Measurements from ENCODE around the gene NYAP1.
A peak's percentile ranks its signal among the peaks of the same experiment; 100 is the strongest.

Gene NYAP1

DNA sequence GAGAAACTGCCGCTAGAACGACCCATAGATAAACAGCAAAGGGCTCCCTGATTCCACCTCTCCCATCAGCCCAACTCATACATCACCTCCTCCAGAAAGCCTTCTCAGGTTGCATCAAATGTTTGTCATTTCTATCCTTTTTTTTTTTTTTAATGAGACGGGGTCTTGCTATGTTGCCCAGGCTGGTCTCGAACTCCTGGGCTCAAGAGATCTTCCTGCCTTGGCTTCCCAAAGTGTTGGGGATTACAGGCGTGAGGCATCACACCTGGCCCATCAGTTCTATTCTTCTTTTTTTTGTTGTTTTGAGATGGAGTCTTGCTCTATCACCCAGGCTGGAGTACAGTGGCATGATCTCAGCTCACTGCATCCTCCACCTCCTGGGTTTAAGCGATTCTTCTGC, 26.7 kb upstream of the NYAP1 start:
- no peak for DNase-seq (ENCODE audit: low spot score)

DNA sequence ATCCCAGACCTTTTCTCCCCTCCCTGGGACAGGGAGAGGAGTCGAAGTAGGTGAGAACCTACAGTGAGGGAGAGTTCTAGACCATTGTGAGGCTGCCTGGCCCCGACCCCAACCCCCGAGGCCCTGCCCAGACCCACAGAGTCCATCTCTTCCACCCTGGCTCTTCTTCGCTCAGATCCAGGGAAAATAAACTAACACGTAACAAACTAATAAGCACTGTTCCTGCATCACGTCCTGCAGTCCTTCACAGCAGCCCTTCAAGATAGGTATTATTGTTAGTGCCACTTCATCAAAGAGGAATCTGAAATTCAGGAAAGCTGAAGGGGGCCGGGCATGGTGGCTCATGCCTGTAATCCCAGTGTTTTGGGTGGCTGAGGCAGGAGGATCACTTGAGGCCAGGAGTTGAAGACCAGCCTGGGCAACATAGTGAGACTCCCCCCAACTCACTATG, 19.5 kb upstream of the NYAP1 start, which contains the start of gene SPACDR:
SPACDR (minus strand) TSS at position 51 of the 451 bp plus-strand sequence. CDS start 235 bp downstream, outside the sequence.
- DNase-seq (ENCODE audit: low spot score): no peak

DNA sequence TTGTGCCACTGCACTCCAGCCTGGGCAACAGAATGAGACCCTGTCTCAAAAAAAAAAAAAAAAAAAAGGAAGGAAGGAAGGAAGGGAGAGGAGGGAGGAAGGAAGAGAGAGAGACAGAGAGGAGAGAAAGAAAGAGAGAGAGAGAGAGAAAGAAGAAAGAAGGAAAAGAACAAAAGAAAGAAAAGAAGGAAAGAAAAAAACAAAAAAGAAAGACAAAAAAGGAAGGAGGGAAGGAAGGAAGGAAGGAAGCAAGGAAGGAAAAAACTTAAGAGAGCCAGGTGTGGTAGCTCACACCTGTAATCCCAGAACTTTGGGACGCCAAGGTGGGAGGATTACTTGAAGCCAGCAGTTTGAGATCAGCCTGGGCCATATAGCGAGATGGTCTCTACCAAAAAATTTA, 18.9 kb upstream of the NYAP1 start:
- no peak for DNase-seq (ENCODE audit: low spot score)

DNA sequence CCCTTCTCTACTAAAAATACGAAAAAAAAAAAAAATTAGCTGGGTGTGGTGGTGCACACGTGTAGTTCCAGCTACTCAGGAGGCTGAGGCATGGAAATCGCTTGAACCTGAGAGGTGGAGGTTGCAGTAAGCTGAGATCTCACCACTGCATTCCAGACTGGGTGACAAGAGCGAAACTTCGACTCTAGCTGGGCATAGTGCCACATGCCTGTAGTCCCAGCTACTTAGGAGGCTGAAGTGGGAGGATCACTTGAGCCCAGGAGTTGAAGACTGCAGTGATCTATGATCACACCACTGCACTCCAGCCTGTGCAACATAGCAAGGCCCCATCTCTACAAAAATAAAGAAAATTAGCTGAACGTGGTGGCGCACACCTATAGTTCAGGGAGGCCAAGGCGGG, 18.4 kb upstream of the NYAP1 start:
- no peak for DNase-seq (ENCODE audit: low spot score)

DNA sequence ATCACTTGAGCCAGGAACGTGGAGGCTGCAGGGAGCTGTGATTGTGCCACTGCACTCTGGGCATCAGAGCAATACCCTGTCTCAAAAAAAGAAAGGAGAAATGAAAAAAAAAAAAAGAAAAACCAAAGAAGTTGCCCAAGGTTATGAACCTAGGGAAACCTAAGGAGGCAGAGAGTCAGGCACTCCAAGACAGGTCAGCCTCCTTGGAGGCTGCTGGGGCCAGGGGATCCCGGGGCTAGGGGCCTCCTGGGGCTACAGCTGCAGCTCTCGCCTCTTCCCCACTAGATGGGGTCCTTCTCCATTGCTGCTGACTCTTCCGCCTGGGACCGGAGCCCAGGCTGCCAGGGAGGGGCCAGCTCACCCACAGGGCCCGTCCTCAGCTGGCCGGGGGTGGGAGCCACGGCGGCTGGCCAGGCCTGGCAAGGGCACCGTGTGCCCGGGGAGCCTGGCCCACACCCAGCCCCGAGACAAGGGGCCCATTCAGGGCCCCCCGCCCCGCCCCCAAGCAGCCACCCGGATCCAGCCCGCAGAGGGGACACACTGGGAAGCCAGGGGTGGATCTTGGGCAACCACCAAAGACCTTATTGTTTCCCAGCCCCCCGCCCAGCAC, 17.9 kb upstream of the NYAP1 start:
- peak; percentile 93 for DNase-seq (ENCODE audit: low spot score)

DNA sequence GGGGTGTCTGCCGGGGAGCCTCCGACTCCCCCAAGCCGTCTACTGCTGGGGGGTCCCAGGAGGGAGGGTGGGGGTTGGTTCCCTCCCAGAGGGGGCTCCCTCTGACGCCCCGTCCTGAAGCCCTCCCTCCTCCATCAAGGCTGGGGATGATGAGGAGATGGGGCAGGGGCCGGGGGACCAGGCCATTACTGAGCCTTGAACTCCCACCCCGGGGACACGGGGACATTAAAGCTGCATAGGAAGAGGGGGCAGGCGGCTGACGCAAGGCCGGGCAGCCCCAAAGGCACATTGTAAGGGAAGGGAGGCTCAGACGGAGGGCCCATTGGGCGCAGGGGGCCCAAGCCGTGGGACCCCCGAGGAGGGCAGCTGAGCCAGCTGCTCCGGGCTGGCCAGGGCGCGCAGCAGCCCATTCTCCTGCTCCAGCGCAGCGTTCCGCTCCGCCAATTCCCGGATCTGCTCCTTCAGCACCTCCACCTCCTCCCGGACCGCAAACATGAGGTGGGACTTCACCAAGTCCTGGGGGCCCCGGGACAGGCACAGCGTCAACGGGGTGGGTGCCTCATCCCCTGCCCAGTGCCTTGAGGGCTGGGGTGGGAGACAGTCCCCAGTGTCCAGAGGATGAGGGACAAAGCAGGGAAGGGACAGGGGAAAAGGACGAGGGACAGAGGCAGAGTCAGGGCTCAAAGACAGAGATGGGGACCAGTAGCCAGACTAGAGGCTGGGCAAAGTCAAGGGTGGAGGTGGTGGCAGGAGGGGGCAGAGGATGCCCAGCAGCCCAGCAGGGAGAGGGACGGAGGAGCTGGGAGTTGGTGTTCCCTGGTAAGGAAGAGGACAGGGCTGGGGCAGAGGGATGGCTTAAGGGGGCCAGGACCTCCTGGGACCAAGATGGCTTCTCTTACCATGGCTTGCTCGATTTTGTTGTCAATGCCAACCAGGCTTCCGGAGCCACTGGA, 16.8 kb upstream of the NYAP1 start:
- DNase-seq (ENCODE audit: low spot score): no peak

DNA sequence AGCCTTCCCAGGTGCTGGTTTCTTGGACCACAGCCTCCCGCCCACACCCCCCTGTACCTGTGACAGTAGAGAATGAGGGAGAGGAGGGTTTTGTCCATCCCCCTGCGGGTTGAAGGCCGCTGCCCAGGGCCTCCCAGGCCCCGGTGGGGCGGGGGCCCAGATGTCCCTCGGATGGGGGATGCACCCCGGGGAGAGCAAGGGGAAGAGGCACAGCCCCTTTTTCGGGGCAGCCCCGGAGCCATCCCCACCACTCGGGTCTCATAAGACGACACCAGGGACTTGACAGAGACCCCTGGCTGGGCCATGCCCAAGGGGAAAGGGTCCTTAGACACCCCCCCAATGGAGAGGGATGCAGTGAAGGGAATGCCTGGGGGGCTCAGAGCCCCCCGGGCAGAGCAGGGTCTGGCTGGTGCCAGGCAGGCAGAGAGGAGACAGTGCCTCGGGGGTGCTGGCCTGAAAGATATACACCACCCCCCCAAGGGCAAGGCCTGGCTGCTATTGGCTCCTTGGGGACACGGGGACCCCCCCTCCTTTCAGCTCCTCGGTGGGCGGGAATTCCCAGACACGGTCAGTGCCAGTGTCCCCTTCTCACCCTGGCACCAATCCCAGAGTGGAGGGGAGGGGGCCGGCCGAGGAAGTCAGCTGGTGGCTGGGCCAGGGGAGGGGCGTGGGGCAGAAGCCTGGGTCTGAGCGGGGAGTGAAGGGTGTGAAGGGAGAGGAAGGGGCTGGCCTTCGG, 15.9 kb upstream of the NYAP1 start:
- no peak for DNase-seq (ENCODE audit: low spot score)

DNA sequence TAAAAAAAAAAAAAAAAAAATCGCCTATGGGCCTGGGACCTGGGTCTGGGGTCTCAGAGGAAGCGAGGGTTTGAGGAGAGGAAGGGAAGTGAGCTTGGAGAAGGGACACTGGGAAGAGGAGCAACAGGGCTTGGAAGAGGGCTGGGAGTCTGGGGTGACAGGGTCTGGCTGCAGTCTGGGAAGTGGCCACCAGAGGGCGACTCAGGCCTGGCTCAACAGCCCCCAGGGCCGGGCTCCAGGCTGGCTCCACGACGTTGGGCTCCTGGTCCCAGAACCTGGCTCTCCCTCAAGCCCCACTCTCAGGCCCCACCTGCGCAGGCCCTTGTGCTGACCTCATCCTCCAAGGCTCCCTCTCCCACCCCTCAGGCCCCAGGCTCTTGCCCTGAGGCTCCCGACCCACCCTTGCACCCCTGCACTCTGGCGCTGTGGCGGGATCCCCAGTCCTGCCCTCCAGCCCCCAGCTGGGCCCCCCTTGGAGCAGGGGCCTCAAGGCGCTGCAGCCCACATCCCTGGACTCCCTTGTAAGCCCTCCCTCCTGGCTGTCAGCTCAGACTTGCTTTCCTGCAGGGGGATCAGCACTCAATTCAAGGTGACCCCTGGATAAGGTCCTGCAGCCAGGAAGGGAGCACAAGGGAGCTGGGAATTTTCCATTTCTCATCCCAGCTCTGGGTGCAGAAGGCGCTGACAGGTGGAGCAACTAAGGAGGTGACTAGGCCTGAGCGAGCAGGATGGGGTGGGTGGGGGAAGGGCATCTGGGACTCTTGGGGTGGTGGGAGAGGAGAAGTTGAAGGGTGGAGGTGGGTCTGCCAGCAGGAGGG, 14.3 kb upstream of the NYAP1 start:
- peak; percentile 94 for DNase-seq (ENCODE audit: low spot score)

DNA sequence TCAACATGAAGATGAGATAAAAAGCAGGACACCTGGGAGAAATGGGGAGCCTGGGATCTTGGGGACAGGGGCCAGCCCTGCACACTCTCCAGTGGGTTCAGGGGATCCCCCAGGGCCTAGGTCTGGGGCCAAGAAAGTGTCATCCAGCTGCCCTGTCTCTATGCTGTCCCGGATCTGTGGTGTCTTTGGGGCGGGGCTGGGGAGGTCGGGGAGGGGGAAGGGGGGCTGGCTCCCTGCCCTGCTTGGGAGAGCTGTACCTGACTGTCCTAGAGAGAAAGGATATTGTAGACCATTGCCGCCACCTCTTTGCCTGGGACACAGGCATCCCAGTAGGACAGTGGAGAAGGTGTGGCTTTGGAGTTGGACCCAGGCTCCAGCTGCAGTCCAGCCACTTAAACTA, 12.7 kb upstream of the NYAP1 start:
- no peak for DNase-seq (ENCODE audit: low spot score)

DNA sequence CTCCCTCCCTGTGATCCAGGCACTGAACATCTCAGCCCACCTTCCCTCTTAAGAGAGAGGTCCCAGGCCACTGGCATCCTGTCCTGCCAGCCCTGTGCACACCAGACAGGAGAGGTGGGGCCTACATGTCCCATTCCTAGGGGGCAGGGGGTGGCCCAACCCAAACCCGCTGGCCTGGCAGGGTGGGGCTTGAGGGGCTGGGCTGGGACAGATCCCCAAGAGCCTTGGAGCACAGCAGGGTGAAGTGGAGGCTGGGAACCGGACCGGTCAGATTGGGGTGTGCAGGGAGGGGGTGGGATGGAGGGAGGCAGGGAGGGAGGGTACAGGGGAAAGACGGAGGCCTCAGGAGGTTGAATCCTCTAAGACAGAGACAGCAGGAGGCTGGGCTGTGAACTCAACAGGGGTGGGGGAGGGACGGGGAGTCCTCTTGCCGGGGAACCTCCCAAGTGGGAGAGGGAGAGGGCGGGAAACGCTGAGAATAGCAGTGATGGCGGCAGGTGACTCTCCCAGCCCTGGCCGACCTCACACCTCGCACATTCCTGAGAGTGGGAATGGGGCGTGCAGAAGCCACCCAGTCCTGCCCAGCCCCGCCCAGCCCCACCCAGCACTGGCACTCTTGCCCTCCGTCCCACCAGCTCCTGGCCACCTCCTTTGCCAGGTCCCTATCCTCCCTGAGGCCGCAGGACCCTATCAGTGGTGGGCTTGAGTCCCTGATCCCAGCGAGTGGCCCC, 11.4 kb upstream of the NYAP1 start:
- DNase-seq (ENCODE audit: low spot score): no peak

DNA sequence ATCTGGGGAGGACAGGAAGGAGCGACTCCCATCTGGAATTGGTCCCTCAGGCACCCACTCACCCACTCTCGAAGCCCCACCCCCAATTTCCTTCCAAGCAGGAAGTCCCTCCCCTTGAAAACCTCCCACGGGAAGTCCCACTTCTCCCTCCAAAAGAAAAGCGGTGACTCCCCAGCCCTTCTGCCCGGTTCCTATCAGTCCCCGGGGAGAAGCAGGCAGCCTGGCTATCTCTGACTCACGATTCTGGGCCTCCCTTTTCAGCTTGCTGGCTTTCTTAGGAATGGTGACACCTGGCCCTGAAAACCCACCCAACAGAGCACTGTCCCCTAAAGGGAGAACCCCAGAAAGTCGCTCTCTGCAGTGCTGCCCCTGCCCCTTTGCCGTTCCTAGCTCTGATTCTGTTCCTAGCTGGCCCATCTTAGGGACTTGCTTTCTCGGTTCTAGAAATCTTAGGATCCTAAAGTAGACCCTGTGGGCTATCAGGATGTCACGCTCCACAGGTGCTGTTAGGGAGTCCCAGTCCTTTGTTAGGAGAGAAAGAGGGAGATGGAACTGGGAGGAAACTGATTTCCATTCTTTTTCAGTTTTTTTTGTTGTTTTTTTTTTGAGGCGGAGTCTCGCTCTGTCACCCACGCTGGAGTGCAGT, 10.8 kb upstream of the NYAP1 start:
- DNase-seq (ENCODE audit: low spot score): no peak

DNA sequence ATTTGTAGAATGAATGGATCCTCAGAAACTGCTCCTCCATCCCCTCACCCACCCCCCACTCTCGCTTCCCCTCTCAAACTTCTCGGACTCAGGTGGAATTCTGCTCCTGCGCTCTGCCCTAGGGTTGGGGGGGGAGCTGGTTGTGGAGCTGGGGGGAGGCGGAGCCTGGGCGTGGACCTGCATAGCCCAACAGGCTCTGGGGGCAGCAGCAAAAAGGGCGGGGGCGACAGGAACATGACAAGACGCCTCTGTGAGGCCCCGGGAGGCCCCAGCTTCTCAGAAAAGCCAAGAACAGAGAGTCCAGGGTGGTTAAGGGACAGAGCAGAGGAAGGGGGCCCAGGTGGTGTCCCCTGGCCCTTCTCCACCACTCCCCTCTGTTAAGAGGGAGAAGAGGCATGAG, 8.2 kb upstream of the NYAP1 start:
- DNase-seq (ENCODE audit: low spot score): no peak

DNA sequence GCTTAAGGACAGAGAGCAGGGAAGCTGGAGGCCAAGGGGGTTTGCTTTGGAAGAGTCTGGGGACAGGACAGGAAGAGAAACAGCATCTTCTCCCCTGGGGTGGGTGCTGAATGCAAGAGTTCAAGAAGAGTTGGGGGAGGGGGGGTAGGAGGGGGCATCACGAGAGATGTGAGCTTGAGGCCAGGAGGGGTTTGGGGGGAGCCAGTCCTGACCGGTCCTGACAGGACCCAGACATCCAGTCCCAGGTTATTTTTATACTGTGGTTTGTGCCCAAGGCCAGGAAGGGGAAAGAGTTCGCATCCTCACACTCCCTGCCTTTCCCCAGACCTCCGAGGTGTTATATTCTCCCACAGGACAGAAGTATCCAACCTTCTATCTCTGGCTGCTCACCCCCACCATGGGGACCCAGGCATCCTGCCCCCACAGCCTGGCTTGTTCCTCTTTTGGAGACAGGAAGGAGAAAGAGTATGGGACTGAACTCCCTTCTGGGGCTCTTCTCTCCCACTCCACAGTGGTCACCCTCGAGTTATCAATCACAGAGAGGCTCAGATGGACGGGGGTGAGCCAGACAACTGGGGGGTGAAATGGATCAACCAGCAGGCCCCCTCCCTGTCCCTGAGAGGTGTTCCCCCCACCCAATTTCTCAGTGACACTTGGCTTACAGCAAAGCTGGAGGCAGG, 7.5 kb upstream of the NYAP1 start:
- DNase-seq (ENCODE audit: low spot score): no peak

DNA sequence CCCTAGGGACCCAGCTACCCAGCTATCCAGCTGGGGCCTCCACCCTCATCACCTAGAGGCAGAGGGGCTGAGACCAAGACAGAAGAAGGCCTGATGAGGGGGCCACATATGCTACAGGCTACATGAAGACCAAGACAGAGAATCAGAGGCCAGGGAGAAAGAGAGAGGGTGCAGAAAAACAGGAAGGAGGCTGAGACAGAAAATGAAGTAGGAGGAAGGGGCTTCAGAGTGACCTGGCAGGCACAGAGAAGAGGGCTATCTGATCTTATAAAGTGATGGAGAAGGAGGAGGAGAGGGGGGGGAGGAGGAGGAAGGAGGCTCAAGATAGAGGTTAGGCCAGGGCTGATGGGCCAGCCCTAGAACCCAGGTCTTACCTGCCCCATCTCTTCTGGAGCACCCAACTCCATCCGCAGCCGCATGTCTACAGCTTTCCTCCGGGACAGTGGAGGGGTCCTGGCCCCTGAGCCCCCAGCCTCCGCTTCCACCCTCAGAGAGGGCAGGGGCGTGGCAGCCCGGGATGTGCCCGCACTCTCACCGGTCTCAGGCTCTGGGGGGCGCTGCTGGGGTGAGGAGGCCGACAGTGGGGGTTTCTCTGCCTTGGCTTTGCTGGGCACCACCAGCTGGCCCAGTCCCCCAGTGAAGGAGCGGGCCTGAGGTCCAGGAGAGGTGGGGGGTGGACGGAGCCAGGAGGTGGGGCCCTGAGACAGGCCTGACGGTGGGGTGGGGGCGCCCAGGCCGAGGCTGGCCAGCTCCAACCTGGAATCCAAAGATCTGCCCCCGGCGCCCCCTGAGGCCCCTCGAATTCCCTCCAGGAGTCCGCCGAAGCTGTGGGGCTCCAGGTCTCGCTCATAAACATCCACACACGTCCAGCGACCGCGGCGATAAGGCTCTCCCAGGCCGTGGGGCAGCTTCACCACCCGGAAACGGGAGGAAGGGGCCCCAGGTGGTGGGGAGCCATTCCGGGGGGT, 6.5 kb upstream of the NYAP1 start:
- peak; percentile 58 for DNase-seq (ENCODE audit: low spot score)

DNA sequence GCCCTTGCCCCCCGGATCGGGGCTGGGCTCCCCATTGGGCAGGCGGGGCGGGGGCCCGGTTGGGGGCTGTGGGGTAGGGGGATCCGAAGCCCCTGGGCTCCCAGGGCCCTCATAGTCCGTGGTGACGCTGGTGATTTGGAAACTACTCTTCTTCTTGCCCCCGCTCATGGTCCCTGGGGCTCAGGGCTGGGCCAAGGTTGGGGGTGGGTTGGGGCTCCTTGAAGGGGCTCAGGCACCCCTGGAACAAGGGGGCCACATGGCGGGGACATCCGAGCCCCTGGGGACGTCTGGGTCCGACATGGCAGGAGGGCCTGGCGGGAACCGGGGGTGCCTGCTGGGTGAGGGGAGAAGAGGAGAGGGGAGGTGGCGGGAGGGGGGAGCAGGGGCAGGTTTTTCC, 5.9 kb upstream of the NYAP1 start:
- DNase-seq (ENCODE audit: low spot score): no peak

DNA sequence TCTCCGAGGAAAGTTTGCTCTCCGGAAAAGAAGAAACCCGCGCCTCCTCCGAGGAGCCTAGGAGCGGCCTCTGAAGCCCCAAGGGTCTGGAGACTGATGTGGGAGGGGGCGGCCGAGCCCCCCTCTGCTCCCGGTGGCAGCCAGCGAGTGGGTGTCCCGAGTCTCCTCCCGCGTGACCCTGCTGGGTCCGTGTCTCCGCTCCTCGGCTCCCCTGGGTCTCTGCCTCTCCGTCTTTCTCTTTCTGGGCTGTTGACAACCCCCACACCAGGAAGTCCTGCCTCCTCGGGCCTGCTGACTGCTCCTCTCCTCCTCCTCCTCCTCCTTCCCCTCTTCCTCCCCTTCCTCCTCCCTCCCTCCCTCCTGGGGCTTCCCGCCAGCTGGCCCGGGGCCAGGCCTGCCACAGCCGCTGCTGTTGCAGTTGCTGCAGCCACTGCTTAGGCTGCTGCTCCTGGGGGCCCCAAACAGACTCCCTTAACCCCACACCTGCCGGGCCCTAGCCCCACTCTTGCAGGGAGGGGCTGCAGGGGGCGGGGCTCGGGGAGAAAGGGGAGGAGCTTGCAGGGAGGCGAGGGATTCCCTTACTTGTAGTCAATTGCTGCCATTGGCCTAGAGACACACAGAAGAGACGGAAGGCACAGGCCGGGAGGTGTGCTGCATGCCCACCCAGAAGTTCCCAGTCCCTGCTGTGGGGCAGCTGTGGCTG, 4.6 kb upstream of the NYAP1 start, which contains the start of gene TSC22D4:
TSC22D4 (minus strand) TSS at position 257 of the 703 bp plus-strand sequence. CDS start 1,176 bp downstream, outside the sequence.
- DNase-seq (ENCODE audit: low spot score): peak; percentile 93

DNA sequence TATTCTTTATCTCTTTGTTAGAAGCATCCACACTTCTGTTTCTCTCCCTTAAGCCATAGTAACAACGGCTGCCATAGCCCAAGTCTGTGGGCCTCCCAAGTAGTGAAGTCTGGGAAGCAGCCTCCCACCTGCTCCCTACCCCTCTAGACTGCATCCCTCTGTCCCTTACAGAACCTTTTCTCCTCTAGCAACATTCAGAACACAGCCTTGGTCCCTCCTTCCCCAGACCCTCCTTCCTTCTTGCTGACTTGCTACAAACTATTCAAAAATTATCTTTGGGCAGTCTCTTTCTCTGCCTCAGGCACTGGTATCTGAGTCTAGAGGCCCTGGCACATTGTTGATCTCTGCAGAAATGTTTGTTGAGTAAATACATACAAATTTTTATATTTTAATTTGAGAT, 2.3 kb upstream of the NYAP1 start:
- no peak for DNase-seq (ENCODE audit: low spot score)

DNA sequence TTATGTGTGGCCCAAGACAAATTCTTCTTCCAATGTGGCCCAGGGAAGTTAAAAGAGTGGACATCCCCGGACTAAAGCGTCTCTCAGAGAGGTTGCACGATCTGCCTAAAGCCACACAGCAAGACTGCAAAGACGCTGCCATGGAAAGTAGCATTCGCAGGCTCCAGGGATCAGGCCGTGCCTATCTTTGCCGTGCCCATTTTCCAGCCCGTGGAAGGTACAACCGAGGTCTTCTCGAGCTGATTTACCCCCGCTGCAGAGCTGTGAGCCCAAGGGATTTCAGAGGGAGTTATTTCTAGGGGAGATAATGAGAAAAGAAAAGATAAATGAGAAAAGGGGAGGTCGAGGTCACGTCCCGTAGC, 1.0 kb upstream of the NYAP1 start:
- DNase-seq (ENCODE audit: low spot score): no peak
